Measurements from ENCODE around the gene FCER1G.
"Not testable (repeated sequence)": the region's sequence is repeated elsewhere in the genome, so short reads cannot be mapped to it uniquely, and the experiment has no call there.

The FCER1G gene

DNA sequence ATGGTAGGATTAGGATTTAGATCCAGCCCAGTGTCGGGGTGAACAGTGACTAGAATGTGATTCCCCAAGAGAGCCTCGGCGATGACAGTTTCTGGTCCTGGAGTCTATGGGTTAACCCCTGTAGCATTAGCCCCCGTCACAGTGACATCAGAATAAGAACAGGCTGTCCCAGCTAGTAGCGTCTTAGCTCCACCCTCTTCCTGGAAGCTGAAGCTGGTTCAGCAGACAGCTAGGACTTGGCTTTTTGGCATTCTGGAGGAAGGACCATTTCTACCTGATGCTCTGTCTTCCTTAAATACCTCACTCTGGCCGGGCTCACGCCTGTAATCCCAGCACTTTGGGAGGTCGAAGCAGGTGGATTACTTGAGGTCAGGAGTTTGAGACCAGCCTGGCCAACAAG, 7.9 kb upstream of the FCER1G start:
- no peak for DNase-seq

DNA sequence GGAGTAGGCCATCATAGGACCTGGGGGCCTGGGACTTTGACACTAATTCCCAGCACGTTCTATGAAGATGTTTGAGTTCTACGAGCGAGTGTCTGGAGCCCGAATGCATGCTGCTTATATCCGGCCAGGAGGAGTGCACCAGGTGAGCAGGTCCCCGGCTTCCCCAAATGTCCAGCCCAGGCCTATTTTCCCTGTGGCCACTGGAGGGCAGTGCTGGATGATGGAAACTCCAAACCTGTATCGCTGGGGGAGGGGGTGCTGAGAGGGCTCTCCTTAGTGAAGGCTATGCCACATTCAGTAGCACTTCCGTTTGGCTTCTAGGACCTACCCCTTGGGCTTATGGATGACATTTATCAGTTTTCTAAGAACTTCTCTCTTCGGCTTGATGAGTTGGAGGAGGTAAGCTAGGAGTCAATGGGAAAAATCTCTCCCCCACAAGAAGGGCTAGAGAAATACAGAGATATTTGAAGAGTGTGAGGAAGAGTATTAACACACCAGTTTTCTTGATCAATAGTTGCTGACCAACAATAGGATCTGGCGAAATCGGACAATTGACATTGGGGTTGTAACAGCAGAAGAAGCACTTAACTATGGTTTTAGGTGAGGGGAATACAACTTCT, 5.2 kb upstream of the FCER1G start:
- peak; percentile 82 to 88 (median 86) for DNase-seq

DNA sequence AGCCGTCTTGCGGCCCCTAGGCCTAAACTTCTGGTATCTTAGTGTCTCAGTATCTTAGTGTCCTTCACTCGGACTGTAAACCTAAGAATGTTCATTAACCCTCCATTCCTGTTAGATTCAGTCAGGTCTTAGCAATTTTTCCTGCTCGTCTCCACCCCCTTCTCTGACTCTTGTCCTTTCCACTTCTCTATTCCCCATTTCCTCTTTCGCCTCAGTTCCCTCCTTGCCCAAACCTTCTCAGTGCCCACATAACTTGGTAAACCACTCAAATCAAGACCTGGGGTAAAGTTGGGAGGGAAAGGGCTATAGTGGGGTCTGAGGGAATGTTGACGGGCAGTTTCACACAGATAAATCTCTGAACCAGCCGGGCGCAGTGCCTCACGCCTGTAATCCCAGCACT, 726 bp upstream of the FCER1G start:
- peak; percentile 70 to 87 (median 80) for DNase-seq

DNA sequence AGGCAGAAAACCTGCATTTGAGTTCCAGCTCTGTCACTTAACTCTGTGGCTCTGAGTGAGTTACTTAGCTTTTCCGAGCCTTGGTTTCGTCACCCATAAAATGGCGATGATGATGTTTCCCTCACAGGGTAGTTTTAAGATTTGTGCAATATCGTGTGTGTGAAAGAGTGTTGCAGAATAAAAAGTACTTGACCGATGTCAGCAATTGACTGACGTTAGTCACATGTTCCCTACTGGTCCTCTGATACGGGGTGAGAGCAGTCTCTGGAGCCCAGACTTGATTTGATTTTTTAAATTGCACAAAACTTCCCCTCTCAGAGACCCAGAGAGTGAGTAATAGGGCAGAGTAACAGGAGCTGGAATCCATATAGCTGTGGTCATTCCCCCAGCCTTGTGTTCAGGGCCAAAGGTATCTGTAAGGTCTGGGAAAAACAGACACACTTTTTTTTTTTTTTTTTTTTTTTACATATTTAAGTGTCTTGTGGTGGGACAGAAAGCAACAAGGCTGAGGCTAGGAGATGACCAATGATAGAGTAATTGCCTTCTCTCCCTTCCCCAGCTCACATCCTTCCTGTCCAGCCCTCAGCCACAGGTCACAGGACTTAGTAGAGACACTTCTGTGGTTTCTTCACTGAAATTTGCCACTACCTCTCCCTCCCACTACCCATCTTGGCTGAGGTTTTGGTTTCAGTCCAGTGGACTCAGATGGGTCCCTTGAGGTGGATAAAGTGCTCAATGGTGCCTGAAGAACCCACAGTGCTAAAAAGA, 2.0 kb downstream of the FCER1G start:
- DNase-seq, result peak; percentile 86 to 98 (median 94)

DNA sequence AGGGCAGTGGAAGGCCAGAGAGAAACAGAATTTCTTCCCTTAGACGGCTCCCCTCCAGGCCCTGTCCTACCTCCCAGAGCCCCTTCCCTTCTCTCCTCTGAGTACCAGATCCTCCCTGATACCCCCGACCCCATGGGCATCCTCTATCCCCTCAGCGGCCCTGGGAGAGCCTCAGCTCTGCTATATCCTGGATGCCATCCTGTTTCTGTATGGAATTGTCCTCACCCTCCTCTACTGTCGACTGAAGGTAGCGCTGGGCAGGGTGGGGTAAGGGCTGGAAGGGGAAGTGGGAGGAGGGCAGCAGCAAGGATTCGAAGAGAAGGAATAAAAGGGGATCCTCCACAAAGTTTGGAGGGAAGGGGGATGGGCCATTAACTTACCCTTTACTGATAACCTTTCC, 2.7 kb downstream of the FCER1G start:
- DNase-seq, result peak in 3 of 4 experiments; percentile 40 to 47 (median 47)

DNA sequence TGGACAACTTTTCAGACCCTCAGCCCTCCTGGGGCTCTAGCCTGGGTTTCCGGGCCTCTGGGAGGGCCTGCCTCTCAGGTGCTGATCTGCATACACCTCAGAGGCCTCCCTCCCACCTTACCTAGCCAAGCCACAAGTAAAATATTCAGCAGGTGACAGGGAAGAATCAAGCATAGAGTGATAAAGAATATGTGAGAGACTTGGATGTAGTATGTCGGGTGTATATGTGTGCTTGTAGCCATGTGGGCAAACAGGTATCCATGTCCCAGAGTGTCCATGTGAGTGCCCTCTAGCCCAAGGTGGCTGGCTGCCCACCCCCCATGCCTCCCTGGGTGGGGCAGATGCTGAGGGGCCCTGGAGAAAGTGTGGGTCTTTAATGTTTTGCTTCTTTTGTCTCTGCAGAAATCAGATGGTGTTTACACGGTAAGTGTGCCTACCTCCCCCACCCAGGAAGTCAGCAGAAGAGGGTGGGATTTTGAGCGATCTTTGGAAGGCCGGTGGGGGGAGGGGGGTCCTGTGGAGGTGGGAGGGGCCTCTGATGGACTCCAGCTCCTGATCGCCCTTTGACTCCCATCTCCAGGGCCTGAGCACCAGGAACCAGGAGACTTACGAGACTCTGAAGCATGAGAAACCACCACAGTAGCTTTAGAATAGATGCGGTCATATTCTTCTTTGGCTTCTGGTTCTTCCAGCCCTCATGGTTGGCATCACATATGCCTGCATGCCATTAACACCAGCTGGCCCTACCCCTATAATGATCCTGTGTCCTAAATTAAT, 3.4 kb downstream of the FCER1G start:
- no peak for DNase-seq

DNA sequence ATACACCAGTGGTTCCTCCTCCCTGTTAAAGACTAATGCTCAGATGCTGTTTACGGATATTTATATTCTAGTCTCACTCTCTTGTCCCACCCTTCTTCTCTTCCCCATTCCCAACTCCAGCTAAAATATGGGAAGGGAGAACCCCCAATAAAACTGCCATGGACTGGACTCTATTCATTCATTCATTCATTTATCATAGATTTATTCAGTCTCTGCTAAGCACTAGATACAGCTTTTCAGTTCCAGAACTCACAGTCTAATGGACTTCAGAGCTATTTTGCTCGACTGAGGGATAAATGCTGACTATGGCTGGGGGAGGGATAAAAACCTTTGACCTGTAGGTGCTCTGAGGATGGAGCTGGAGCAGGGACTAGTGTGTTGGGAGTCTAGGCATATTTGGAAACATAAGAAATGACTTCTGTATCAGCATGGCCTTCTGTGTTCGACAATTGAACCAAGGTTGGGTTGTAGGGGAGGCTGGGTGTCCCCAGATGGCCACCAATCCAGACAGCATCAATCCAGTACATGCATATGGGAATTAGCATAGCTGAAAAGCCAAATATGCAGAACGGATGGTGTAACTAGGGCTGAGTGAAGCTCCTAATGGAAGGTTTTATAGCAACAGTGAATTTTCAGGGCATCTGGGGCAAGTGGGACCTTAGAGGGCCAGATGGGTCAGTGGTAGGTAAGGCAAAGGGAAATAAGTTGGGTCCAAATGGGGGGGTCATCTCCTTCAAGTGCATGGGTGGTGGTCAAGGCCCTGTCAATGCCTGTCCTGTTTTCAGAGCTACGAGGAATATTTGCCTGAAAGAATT, 4.2 kb downstream of the FCER1G start:
- no peak for DNase-seq

DNA sequence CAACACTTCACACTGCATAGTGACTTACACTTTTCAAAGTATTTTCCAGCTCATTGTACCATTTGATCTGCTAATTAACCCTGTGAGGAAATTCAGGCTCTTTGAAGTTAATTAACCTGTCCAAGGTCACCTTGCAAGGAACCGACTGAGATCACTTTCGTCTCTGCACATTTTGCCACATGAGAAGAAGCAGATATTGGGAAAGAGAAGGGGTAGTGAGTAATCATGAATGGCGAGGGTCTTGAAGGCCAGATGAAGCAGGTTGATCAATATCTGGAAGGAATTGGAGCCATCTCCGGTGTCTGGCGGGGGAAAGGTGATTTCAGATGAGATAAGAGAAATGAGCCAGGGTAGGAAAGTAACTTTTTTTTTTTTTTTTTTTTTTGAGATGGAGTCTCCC, 4.9 kb downstream of the FCER1G start:
- no peak for DNase-seq

DNA sequence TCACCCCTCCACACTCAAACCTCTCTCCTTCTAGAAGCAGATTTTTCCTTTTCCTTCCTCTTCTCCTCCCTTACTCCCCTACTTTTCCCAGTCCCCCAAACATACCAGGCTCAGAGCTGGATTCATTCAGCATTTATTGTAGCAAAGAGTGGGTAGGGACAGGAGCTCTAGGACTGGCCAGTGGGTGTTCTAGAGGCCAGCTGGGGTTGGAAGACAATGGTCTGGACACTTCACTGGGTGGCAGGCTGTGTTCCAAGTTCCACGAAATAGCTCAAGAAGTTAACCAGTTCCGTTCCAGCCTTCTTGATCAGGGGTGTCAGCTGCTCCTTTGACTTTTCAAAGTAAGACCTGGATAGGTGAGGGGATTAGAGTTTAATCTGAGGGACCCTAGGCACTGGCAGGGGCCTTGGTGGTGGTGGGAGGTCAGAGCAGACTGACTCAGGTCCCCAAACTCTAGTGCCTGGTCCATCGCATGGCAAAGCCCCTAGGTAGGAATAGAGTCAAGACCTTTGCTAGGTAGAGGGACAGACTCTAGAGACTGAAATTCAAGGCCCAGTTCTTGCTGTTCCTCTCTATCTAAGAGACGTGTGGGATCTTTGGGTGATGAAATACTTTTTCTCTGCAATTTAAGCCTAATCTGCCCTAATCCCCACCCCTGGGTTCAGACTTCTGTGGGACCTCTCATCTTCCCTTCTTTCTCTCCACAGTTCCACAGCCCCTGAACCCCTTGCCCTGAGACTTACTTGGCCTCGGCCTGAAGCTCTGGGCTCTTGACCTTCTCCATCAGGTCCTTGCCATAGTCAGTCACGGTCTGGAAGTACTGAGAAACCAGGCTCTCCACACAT, 7.3 kb downstream of the FCER1G start:
- no peak for DNase-seq

DNA sequence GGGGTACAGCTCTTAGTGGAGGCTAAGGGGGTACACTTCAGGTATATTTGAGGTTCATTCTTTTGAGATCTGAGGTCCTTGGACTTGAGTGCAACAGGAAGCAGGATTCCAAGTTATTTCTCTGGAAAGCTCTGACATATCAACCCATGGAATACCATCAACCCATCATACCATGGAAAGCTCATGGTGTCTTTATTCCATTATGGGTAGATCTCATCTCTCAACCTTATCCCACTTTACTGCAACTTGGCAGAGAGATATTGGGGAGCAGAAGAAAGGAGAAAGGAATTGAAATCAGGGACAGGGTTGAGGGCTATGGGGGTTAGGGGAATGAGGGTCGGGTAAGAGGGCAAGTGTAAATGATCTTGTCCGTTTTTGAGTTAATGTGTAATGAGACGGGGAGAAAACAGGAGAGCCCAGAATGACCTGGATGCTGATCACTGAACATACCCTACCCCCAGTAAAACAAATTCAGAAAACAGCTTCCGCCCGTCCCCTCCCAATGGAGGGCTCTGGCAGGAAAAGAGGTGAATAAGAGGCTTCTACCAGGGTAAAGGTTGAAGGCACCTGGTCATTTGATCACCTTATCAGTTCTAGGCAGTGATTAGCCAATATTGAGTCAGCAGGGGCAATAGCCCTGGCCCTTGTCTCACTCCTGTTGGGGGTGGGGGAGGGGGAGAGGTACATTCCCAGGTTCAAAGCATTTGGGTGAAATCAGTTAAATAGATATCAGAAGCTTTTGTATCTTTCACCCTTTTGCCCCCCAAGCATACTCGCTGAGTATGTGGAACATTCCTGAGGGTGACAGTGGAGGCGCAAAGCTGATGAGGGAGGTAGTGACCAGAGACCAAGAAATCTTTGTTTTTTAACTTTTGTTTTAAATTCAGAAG, 9.0 kb downstream of the FCER1G start:
- no peak for DNase-seq

DNA sequence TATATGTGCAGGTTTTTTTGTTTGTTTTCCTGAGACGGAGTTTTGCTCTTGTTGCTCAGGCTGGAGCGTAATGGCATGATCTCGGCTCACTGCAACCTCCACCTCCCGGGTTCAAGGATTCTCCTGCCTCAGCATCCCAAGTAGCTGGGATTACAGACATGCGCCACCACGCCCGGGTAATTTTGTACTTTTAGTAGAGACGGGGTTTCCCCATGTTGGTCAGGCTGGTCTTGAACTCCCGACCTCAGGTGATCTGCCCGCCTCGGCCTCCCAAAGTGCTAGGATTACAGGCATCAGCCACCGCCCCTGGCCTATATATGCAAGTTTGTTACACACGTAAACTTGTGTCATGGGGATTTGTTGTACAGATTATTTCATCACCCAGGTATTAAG, 9.6 kb downstream of the FCER1G start:
- not testable (repeated sequence) for DNase-seq

DNA sequence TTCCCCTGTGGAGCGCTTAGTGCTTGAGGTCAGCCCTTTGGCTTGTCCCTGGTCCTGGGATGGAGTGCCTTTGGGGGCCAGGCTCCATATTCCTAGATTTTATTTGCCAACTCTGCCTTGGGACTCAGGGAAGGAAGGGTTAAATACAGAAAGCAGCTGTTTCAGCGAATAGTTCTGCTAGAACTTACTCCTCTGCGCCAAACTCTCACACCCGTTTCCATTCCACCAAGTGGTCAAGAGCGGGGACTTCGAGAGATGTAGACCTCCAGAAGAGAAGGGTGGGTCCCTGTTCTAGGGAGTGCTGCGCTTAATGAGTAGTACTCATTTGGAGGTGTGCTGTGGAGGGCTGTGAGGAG, 10.1 kb downstream of the FCER1G start:
- peak in 1 of 4 experiments; percentile 23 for DNase-seq

DNA sequence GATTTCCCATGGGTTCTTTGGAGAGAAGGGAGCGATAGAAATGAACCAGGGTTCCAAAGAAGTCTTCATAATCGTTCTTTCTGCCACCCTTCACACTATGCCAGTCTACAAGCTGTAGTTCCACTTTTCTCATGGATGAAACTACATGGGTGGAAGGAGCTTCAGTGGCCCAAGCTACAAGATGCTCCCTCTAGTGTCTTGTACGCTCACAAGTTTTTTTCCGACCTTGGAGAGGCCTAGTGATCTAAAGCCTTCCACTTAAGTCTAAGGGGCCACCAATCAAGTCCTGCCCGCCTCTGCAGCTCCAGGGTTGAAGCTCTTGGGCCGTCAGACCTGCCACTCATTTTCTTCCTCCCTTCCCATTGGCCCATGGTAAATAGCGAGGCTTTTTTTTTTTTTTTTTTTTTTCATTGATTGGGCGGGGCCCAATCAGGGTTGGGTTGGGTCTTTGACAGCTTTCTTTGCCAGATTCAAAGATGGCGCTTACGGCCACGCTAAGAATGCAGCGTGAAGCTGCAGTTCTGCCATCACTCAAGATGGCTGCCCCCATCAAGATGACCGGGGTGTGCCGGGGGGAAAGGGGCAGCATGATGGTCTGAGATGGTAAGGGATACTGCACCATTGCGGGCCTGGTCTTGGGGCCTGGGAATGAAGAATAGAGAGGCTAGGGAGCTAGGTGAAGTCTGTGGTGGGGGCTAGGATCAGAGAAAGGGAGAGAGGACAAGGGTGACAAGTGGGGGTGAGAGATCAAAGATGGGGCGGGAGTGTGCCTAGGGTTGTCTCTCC, 10.6 kb downstream of the FCER1G start, which contains the start of gene TOMM40L:
TOMM40L (plus strand) TSS at position 527 of the 786 bp plus-strand sequence. CDS start 430 bp downstream, outside the sequence.
- DNase-seq, result peak; percentile 97 to 100 (median 98)

DNA sequence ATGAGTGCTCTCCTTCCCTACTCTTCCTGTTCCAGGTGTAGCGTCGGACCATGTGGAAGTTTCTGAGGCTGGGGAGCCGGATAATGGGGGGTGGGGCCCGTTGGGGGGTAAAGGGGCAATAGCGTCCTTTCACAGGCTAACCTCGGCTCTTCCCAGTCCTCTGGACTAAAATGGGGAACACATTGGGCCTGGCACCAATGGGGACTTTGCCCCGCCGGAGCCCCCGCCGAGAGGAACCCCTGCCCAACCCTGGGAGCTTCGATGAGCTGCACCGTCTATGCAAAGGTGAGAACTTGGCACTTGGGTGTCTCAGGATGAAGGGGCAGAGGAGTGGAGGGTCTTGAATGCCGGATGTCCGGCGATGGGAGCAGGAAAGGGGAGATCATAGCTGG, 11.2 kb downstream of the FCER1G start:
- no peak for DNase-seq

DNA sequence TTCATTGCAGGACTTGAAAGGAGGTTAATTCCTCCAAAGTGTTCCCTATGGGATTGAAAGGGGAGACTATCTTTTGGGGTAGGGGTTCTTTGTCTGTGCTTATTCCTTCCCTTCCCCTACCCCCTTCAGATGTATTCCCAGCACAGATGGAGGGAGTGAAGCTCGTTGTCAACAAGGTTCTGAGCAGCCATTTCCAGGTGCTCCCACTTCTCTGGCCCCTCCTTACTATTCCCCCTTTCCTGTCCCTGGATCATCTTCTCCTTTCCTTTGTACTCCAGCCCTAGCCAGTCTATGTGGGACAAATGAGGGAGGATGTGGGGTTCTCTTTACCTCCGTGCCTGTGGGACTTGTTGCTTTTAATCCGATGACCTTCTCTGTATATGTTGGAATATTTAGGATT, 11.7 kb downstream of the FCER1G start:
- DNase-seq, result no peak

DNA sequence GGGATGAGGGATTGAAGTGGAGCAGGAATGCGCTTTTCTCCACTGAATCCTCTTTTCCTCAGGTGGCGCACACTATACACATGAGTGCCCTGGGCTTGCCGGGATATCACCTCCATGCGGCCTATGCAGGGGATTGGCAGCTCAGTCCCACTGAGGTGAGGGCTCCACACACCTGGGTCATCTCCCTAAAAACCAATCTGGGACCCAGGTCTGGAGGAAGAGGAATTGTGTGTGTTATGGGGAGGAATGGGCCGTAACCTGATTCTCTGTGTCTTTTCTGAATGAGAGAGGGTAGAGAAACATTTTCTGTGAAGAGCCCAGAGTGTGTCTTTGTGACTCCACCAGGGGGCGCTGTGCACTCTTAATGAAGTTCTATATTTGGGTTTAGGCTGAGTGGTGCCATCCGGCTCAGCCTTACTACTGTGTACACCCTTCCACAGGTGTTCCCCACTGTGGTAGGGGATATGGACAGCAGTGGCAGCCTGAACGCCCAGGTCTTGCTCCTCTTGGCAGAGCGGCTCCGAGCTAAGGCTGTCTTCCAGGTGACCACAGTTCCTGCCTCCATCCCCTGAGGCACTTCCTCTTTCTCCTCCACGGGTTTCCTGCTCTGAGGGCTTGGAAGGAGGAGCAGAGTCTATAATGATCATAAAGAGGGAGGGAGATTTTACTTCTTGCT, 12.2 kb downstream of the FCER1G start:
- DNase-seq, result peak; percentile 86 to 93 (median 90)

DNA sequence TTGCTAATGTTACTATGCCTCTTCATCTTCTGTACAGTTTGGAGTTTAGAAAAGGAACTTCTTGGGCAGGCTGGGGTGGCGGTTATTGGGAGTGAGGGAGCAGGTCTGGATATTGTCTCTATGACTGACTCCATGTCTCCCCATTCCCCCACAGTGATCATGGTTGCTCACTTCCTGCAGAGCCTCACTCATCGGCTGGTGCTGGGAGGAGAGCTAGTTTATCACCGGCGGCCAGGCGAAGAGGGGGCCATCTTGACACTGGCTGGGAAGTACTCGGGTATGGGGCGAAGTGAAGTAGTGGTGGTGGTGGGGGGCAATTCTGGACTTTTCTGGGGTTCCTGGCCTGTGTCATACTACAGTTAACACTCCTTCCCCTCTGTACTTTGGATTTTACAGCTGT, 12.9 kb downstream of the FCER1G start:
- no peak for DNase-seq

DNA sequence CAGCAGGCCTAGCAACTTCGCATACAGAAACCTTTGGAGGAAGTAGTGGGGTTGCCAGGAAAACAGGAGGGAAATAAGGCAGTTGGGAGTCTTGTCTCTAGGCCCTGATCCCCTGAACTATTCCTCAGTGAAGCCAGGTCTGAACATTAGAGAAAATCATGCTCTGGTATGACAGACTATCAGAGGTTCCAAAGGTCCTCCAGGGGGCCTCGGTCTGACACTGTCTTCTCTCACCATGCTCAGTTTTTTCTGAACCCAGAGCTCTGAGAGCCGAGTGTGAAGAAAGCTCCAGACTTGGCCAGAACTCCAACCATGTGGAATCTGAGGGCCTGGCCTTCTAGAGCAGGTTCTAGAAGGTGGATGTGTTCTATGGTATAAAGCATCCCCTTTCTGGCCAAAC, 14.8 kb downstream of the FCER1G start:
- no peak for DNase-seq

DNA sequence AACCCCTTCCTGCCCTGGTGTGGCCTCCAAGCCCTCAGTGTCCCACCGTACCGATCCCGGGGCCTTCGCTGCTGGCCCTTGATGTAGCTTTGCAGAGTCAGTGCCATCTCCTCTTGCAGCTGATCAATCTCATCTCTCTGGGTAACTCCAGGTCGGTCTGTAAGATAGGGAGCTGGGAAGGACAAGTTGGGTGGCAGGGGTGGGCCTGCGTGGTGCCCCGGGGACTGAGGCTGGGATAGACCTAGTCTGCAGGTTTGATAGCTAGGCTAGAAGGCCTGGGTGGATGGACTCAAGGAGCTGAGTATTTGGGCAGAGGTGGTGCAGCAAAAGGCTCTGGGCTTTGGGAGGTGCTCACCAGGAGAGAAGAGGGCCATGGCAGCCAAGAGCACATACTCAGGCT, 15.7 kb downstream of the FCER1G start:
- DNase-seq, result no peak
